ENCODE data around the gene ERC2.

- TF ChIP-seq POLR2A (IDR thresholded peaks at IDR 0.05), result no peak
- no peak for TF ChIP-seq EP300 (IDR thresholded peaks at IDR 0.05)
These were observed 870.6 kb downstream of the ERC2 start for GRCh38 chr3:55597641-55598040.

Measured in upper lobe of left lung (tissue), 4 donors.